ENCODE results near the gene ZNF337. TPM values are rescaled to one million over a fixed set of nuclear protein-coding genes. Genes with fewer than 3 reads are reported as not detected.

The ZNF337 gene
- total RNA-seq = 22.0 and 25.9 TPM in 2 replicates

DNA sequence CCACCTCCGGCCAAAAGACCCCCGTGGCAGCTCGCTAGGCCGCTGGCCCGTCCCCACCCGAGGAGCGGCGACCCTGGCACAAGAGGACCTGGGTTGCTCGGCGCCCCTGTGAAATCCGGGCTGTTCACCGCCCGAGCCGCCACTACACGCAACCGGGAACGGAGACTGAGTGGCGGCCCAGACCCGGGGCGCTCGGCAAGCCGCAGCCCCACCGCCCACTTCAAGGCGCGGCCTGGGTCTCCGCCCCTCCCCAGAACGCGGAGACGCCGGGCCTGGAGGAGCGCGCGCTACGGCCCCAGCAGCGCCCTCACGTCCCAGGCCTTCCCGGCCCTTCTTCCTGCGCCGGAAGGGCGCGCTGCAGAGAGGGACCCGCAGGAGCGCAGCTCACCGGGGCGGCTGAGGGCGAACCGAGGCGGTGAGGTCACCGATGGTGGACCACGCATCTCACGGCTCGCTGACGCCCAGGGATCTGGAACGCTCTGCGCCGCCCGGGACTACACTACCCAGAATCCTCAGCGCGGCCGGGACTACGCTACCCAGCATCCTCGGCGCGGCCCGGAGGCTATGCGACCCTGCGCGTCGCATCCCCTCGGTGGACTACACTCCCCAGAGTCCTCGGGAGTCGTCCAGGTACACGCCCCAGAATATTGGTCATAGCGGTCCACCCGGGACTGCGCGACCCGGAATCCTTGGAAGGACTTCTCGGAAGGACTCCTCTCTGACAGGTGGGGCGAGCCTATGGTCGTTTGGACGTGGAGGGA, at the start of gene ZNF337:
Gene ZNF337, minus strand, starts transcription at position 483 of the 761 bp plus-strand sequence. CDS start 10,436 bp downstream, outside the sequence.

Other genes starting within 250 kb of the ZNF337 start
- gene NINL, start 111.3 kb downstream of the ZNF337 start, total RNA-seq = 5.4 and 5.7 TPM in 2 replicates
- 7.0 and 8.9 TPM in 2 replicates for gene NANP, start 72.8 kb downstream of the ZNF337 start, total RNA-seq

Data from smooth muscle cell of the pulmonary artery (primary cell).